Pancreas (tissue), 10 donors: ENCODE measurements around the gene OTOA. TPM values are rescaled to one million over a fixed set of nuclear protein-coding genes. Genes with fewer than 3 reads are reported as not detected.

Source experiments
- ATAC-seq, 4 donors: fragments of 200-7000 bp; cut with Tn5 transposase; one replicate each; pipeline versions ENCODE4 v1.8.0 to v1.9.1; 2020; ENCODE audit warnings: mild to moderate bottlenecking in 4 of 4, moderate library complexity in 4 of 4
- DNase-seq, 6 donors: peaks; one replicate each; pipeline ENCODE4 v3.0.0-alpha.2; 2020
- FAIRE-seq: peaks from 2 replicates; lab custom pipeline; 2012; peaks lifted over from hg19 to GRCh38; lab: Jason Lieb, UNC
- H3K27ac ChIP-seq, 4 donors: fragments of 200-600 bp; sonication (generic); 1 replicate in 3 of 4; 2 replicates in 1 of 4; pipeline versions ENCODE4 v1.5.0 to v1.8.0; 2020
- H3K27me3 ChIP-seq, 4 donors: fragments of 200-600 bp; one replicate each; pipeline ENCODE4 v1.8.0; 2021
- H3K36me3 ChIP-seq, 3 donors: fragments of 200-600 bp; sonication (generic) in 1 of 3; one replicate each; pipeline versions ENCODE4 v1.5.0 to v1.8.0; 2020 to 2021
- H3K4me1 ChIP-seq, 3 donors: fragments of 200-600 bp; one replicate each; pipeline ENCODE4 v1.8.0; 2021
- H3K4me3 ChIP-seq, 4 donors: fragments of 200-600 bp; sonication (generic) in 2 of 4; one replicate each; pipeline versions ENCODE4 v1.5.0 to v1.8.0; 2020 to 2021
- H3K9me3 ChIP-seq, 4 donors: fragments of 200-600 bp; one replicate each; pipeline ENCODE4 v1.8.0; 2021
- CTCF ChIP-seq, 4 donors: fragments of 200-600 bp; sonication (generic) in 3 of 4; IDR thresholded peaks; one replicate each; pipeline versions ENCODE4 v1.5.0 to v1.8.0; 2021; ENCODE audit warnings: antibody characterized with exemption in 4 of 4
- WGBS, 2 donors: extraction: QIAGEN DNeasy Blood & Tissue Kit; methylation state at CpG; one replicate each; pipeline ENCODE4 v1.1.7; 2013; 5-methylcytosine and 5-hydroxymethylcytosine counted together
- intact Hi-C, 3 donors: fragments of 100-400 bp; cut with DNase I; formaldehyde crosslinking; loops; one replicate each; pipeline versions ENCODE4 v1.11.1 to v1.14.2; 2022
- polyA plus RNA-seq, 2 donors: library from polyadenylated mRNA; stranded (reverse); fragments of 200-250 nt; gene quantifications; one replicate each; pipeline ENCODE4 v1.2.3, GENCODE V29; 2013
- total RNA-seq, 6 donors: library from RNA; stranded (reverse); fragmentation: NEBNext Ultra II Directional in 4 of 6; extraction: Animal tissue kit (Norgen Biotek cat#: 25700) in 4 of 6; gene quantifications; one replicate each; pipeline versions ENCODE4 v1.2.1 to v1.2.4, GENCODE V29; 2021 to 2023
- donor health status: healthy with polysubstance abuse.
- donor health status: DM: no; HTN: no; CAD: no; lungs with moderate emphysema.
- donor health status: DM: no; HTN: no; CAD: no.
- donor health status: control.
- donor health status: control.
- donor health status: Bipolar disorder and iron deficiency.
- donor health status: DM: yes; HTN: yes; CAD: no.
- donor health status: DM: no; HTN: no; CAD: no.
- donor health status: DM: no; HTN: no; CAD: no.
- donor health status: DM: yes; HTN: yes; CAD: no.

OTOA gene
- total and polyA plus RNA-seq, 8 donors = 0.04 to 0.50 (median 0.12) TPM; not detected in 4

- TF ChIP-seq CTCF (IDR thresholded peaks at IDR 0.05) = no peak
- Histone ChIP-seq H3K27ac (no peak overlapping the region), H3K4me3 (peak overlapping the region in 1 of 4 donors; percentile 24), H3K4me1 (peaks cover 0 to 6% (median 0%) of the 10 kb centered on the region in 3 donors), H3K9me3 (no peaks in the 10 kb centered on the region), H3K27me3 (no peaks in the 10 kb centered on the region), H3K36me3 (no peaks in the 10 kb centered on the region)
- intact Hi-C loops = no loop called here
- WGBS, 2 donors = 93 to 95% methylated on average over 3 of the region's 3 CpGs
- ATAC-seq (no peak), FAIRE-seq (no peak), DNase-seq (no peak)
Measured at GRCh38 chr16:21651515-21651914, 12.3 kb upstream of the OTOA start.

GRCh38 chr16:21652453-21652852 lies 11.3 kb upstream of the OTOA start, which contains the start of gene IGSF6:
IGSF6 (minus strand) TSS chr16:21652608; CDS start chr16:21652598, 10 bp downstream.
- no peak for TF ChIP-seq CTCF (IDR thresholded peaks at IDR 0.05)
- Histone ChIP-seq H3K36me3 (no peaks in the 10 kb centered on the region), H3K4me1 (peaks cover 0 to 11% (median 0%) of the 10 kb centered on the region in 3 donors), H3K27ac (no peak within 1 kb of the TSS), H3K4me3 (peak within 1 kb of the TSS in 1 of 4 donors; percentile 24), H3K9me3 (no peaks in the 10 kb centered on the region), H3K27me3 (no peaks in the 10 kb centered on the region)
- 95 to 97% methylated on average over 6 of the region's 6 CpGs for WGBS, 2 donors
- DNase-seq (no peak), FAIRE-seq (no peak), ATAC-seq (peak in 1 of 4 donors; percentile 13)
- intact Hi-C loops = no loop called here

GRCh38 chr16:21653571-21653970 lies 10.2 kb upstream of the OTOA start:
- no peak for TF ChIP-seq CTCF (IDR thresholded peaks at IDR 0.05)
- FAIRE-seq (no peak), ATAC-seq (peak; percentile 29 to 81 (median 68)), DNase-seq (peak in 4 of 6 donors; percentile 50 to 71 (median 57))
- Histone ChIP-seq H3K27ac (no peak overlapping the region), H3K36me3 (no peaks in the 10 kb centered on the region), H3K4me3 (no peak overlapping the region), H3K9me3 (no peaks in the 10 kb centered on the region), H3K27me3 (no peaks in the 10 kb centered on the region), H3K4me1 (peaks cover 0 to 12% (median 0%) of the 10 kb centered on the region in 3 donors)
- intact Hi-C loops = no loop called here
- 52 to 58% methylated on average over 5 of the region's 5 CpGs for WGBS, 2 donors

GRCh38 chr16:21654466-21654865 lies 9.3 kb upstream of the OTOA start:
- intact Hi-C loops = no loop called here
- WGBS, 2 donors = 94 to 97% methylated on average over 1 of the region's 1 CpG
- no peak for FAIRE-seq

More at GRCh38 chr16:21654466-21654865, 9.3 kb upstream of the OTOA start:
- DNase-seq (no peak), ATAC-seq (no peak)
- Histone ChIP-seq H3K4me3 (no peak overlapping the region), H3K9me3 (no peaks in the 10 kb centered on the region), H3K27me3 (no peaks in the 10 kb centered on the region), H3K27ac (no peak overlapping the region), H3K36me3 (no peaks in the 10 kb centered on the region), H3K4me1 (peaks cover 0 to 12% (median 0%) of the 10 kb centered on the region in 3 donors)
- no peak for TF ChIP-seq CTCF (IDR thresholded peaks at IDR 0.05)
